ENCODE results near the gene TCERG1L.

TCERG1L gene

DNA sequence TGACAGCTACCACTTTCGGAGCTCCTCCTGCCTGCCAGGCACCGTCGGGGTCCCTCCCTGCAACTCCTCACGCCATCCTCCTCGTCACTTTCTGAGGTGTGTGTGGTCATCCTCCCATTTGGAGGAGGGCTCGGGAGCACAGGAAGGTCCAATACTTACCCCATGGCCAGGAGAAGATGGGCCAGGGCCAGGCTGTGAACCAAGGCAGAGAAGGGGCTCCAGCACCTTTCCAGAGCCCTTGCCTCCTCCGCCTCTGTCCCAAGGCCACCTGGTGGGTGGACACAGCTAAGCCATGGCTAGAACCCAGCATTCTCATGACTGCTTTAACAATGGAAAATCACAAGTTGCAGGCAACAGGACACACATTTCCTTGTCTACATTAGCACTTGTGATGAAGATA, 215.5 kb downstream of the TCERG1L start:
- Histone ChIP-seq H2AK5ac (ENCODE audit: low read length, severe bottlenecking) (no peak overlapping the region), H3K14ac (ENCODE audit: low read length in 2 of 2) (no peak overlapping the region), H2AFZ (ENCODE audit: low read depth, low read length) (no peak overlapping the region), H2BK120ac (ENCODE audit: low read depth, low read length) (no peak overlapping the region), H4K91ac (ENCODE audit: low read length) (no peak overlapping the region), H3K9ac (ENCODE audit: low read length) (no peak overlapping the region), H3K23ac (ENCODE audit: low read length in 2 of 2) (no peak overlapping the region), H3K79me1 (replicated peaks; ENCODE audit: low read length, poor library complexity, severe bottlenecking) (no peaks in the 10 kb centered on the region), H2BK5ac (ENCODE audit: low read depth, low read length, poor library complexity, severe bottlenecking) (no peak overlapping the region), H3K27me3 (ENCODE audit: control insufficient read depth in 1 of 2, insufficient read depth in 1 of 2, low read length in 2 of 2) (no peaks in the 10 kb centered on the region), H3K4me3 (ENCODE audit: insufficient read depth in 1 of 2, low read depth in 1 of 2, low read length in 2 of 2) (no peak overlapping the region), H3K4me2 (ENCODE audit: low read length, poor library complexity, severe bottlenecking) (no peak overlapping the region), H3K4ac (ENCODE audit: low read depth in 1 of 2, low read length in 2 of 2) (no peak overlapping the region), H3K9me3 (ENCODE audit: control insufficient read depth, low read length) (no peaks in the 10 kb centered on the region), H3K4me1 (ENCODE audit: control insufficient read depth, insufficient read depth, low read depth, low read length) (no peaks in the 10 kb centered on the region), H4K8ac (ENCODE audit: low read length) (no peak overlapping the region), H2BK15ac (ENCODE audit: low read depth, poor library complexity, severe bottlenecking) (no peak overlapping the region), H3K18ac (ENCODE audit: low read depth in 1 of 2, low read length in 2 of 2) (no peak overlapping the region), H3K36me3 (ENCODE audit: control insufficient read depth in 1 of 2, insufficient read depth in 2 of 2, low read depth in 1 of 2, low read length in 2 of 2) (no peaks in the 10 kb centered on the region), H2BK12ac (ENCODE audit: low read length in 2 of 2) (no peak overlapping the region), H3K27ac (ENCODE audit: low read length, poor library complexity, severe bottlenecking) (no peak overlapping the region)
- 83% methylated on average over 7 of the region's 7 CpGs for WGBS
- no peak for DNase-seq

- H2BK15ac ChIP-seq (ENCODE audit: low read depth, poor library complexity, severe bottlenecking) = no peak overlapping the region
- no peak overlapping the region for H2AK5ac ChIP-seq (ENCODE audit: low read length, severe bottlenecking)
- H2BK120ac ChIP-seq (ENCODE audit: low read depth, low read length) = no peak overlapping the region
- no peak overlapping the region for H4K8ac ChIP-seq (ENCODE audit: low read length)
- H4K91ac ChIP-seq (ENCODE audit: low read length) = no peak overlapping the region
- no peaks in the 10 kb centered on the region for H3K9me3 ChIP-seq (ENCODE audit: control insufficient read depth, low read length)
- H3K27me3 ChIP-seq (ENCODE audit: control insufficient read depth in 1 of 2, insufficient read depth in 1 of 2, low read length in 2 of 2) = no peaks in the 10 kb centered on the region
- no peaks in the 10 kb centered on the region for H3K79me1 ChIP-seq (replicated peaks; ENCODE audit: low read length, poor library complexity, severe bottlenecking)
- H3K18ac ChIP-seq (ENCODE audit: low read depth in 1 of 2, low read length in 2 of 2) = no peak overlapping the region
- H3K23ac ChIP-seq (ENCODE audit: low read length in 2 of 2) = no peak overlapping the region
- H3K14ac ChIP-seq (ENCODE audit: low read length in 2 of 2) = no peak overlapping the region
- no peaks in the 10 kb centered on the region for H3K4me1 ChIP-seq (ENCODE audit: control insufficient read depth, insufficient read depth, low read depth, low read length)
- no peak overlapping the region for H2AFZ ChIP-seq (ENCODE audit: low read depth, low read length)
- H3K27ac ChIP-seq (ENCODE audit: low read length, poor library complexity, severe bottlenecking) = no peak overlapping the region
- H2BK12ac ChIP-seq (ENCODE audit: low read length in 2 of 2) = no peak overlapping the region
- no peak overlapping the region for H3K9ac ChIP-seq (ENCODE audit: low read length)
- H3K4me3 ChIP-seq (ENCODE audit: insufficient read depth in 1 of 2, low read depth in 1 of 2, low read length in 2 of 2) = no peak overlapping the region
- WGBS = 91% methylated on average over 12 of the region's 12 CpGs
- no peak overlapping the region for H3K4me2 ChIP-seq (ENCODE audit: low read length, poor library complexity, severe bottlenecking)
- H3K4ac ChIP-seq (ENCODE audit: low read depth in 1 of 2, low read length in 2 of 2) = no peak overlapping the region
- H2BK5ac ChIP-seq (ENCODE audit: low read depth, low read length, poor library complexity, severe bottlenecking) = no peak overlapping the region
- no peaks in the 10 kb centered on the region for H3K36me3 ChIP-seq (ENCODE audit: control insufficient read depth in 1 of 2, insufficient read depth in 2 of 2, low read depth in 1 of 2, low read length in 2 of 2)
- no peak for DNase-seq
Observed at GRCh38 chr10:131095313-131095580, 216.3 kb downstream of the TCERG1L start.

DNA sequence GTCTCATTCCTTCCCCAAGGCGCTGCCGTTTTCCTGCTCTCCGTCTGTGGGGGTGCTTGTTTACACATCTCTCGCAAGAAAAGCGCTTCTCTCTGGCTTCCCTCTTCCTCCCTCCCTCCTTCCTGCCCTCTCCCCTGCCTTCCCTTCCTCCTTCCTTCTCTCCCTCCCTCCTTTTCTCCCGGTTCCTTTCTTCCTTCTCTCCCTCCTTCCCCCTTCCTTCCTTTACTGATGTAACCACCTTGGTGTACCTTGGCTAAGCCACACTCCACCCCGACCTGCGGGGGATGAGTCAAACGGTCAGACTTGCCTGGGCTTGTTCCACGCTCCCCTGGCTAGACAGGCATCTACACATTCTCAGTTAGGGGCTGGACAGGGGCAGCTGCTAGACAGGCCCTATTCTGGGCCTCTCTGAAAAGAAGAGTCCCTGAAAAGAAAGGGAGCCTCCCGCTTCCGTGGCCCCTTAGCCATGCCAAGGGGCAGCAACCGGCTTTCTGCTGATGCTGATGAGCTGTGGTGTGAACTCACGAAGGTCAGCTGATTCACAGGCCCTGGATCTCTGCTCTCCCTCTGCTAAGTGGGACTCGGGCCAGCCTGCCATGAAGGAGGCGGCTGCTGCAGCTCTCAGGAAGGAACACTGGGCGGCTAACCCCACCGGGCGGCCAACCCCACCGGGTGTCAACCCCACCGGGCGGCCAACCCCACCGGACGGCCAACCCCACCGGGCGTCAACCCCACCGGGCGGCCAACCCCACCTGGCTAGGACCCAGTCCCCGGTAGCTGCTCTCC, 216.8 kb downstream of the TCERG1L start:
- Histone ChIP-seq H3K4me1 (ENCODE audit: control insufficient read depth, insufficient read depth, low read depth, low read length) (no peaks in the 10 kb centered on the region), H3K23ac (ENCODE audit: low read length in 2 of 2) (no peak overlapping the region), H3K27ac (ENCODE audit: low read length, poor library complexity, severe bottlenecking) (no peak overlapping the region), H3K14ac (ENCODE audit: low read length in 2 of 2) (no peak overlapping the region), H3K9me3 (ENCODE audit: control insufficient read depth, low read length) (no peaks in the 10 kb centered on the region), H2BK15ac (ENCODE audit: low read depth, poor library complexity, severe bottlenecking) (no peak overlapping the region), H2BK5ac (ENCODE audit: low read depth, low read length, poor library complexity, severe bottlenecking) (no peak overlapping the region), H3K79me1 (replicated peaks; ENCODE audit: low read length, poor library complexity, severe bottlenecking) (no peaks in the 10 kb centered on the region), H2BK12ac (ENCODE audit: low read length in 2 of 2) (no peak overlapping the region), H2BK120ac (ENCODE audit: low read depth, low read length) (no peak overlapping the region), H3K27me3 (ENCODE audit: control insufficient read depth in 1 of 2, insufficient read depth in 1 of 2, low read length in 2 of 2) (no peaks in the 10 kb centered on the region), H3K4me2 (ENCODE audit: low read length, poor library complexity, severe bottlenecking) (no peak overlapping the region), H2AK5ac (ENCODE audit: low read length, severe bottlenecking) (no peak overlapping the region), H3K36me3 (ENCODE audit: control insufficient read depth in 1 of 2, insufficient read depth in 2 of 2, low read depth in 1 of 2, low read length in 2 of 2) (no peaks in the 10 kb centered on the region), H4K8ac (ENCODE audit: low read length) (no peak overlapping the region), H3K4me3 (ENCODE audit: insufficient read depth in 1 of 2, low read depth in 1 of 2, low read length in 2 of 2) (no peak overlapping the region), H2AFZ (ENCODE audit: low read depth, low read length) (no peak overlapping the region), H3K18ac (ENCODE audit: low read depth in 1 of 2, low read length in 2 of 2) (no peak overlapping the region), H3K9ac (ENCODE audit: low read length) (peak overlapping the region; percentile 60), H4K91ac (ENCODE audit: low read length) (no peak overlapping the region), H3K4ac (ENCODE audit: low read depth in 1 of 2, low read length in 2 of 2) (no peak overlapping the region)
- no peak for DNase-seq
- WGBS = 67% methylated on average over 29 of the region's 29 CpGs

DNA sequence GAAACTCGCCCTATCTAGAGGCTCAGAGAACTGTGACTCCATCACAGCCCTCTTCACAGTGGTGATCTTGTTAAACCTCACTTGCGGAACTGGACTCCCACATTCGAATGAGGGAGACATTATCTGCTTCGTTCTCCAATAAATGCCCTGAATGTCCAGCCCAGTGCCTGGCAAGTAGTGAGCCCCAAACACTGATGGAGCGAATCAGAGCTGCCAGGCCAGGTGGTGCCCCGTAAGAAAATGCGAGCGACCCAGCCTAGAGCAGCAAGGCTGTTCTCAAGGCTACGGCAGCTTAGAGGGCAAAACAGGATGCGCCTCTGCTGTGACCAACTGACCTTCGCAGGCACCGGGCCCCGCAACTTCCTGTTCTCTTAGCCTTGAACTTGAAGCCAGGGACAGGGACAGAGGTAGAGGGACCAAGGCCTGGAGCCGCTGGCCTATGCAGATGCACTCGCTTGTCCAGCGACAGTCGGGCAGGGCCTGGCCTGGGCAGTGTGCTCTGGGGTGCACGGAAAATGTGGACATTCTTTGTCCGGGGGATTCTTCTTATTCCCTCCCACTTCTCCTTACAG, 217.6 kb downstream of the TCERG1L start:
- H2BK120ac ChIP-seq (ENCODE audit: low read depth, low read length) = no peak overlapping the region
- no peak overlapping the region for H3K9ac ChIP-seq (ENCODE audit: low read length)
- H3K14ac ChIP-seq (ENCODE audit: low read length in 2 of 2) = no peak overlapping the region
- H2AK5ac ChIP-seq (ENCODE audit: low read length, severe bottlenecking) = no peak overlapping the region
- H3K4ac ChIP-seq (ENCODE audit: low read depth in 1 of 2, low read length in 2 of 2) = no peak overlapping the region
- H3K4me1 ChIP-seq (ENCODE audit: control insufficient read depth, insufficient read depth, low read depth, low read length) = no peaks in the 10 kb centered on the region
- no peaks in the 10 kb centered on the region for H3K36me3 ChIP-seq (ENCODE audit: control insufficient read depth in 1 of 2, insufficient read depth in 2 of 2, low read depth in 1 of 2, low read length in 2 of 2)
- 79% methylated on average over 17 of the region's 19 CpGs for WGBS
- H4K91ac ChIP-seq (ENCODE audit: low read length) = no peak overlapping the region
- H3K79me1 ChIP-seq (replicated peaks; ENCODE audit: low read length, poor library complexity, severe bottlenecking) = no peaks in the 10 kb centered on the region
- no peaks in the 10 kb centered on the region for H3K9me3 ChIP-seq (ENCODE audit: control insufficient read depth, low read length)
- DNase-seq = no peak
- no peaks in the 10 kb centered on the region for H3K27me3 ChIP-seq (ENCODE audit: control insufficient read depth in 1 of 2, insufficient read depth in 1 of 2, low read length in 2 of 2)
- H2BK12ac ChIP-seq (ENCODE audit: low read length in 2 of 2) = no peak overlapping the region
- H3K4me2 ChIP-seq (ENCODE audit: low read length, poor library complexity, severe bottlenecking) = no peak overlapping the region
- H3K4me3 ChIP-seq (ENCODE audit: insufficient read depth in 1 of 2, low read depth in 1 of 2, low read length in 2 of 2) = no peak overlapping the region
- H2AFZ ChIP-seq (ENCODE audit: low read depth, low read length) = no peak overlapping the region
- no peak overlapping the region for H3K23ac ChIP-seq (ENCODE audit: low read length in 2 of 2)
- H3K18ac ChIP-seq (ENCODE audit: low read depth in 1 of 2, low read length in 2 of 2) = no peak overlapping the region
- H3K27ac ChIP-seq (ENCODE audit: low read length, poor library complexity, severe bottlenecking) = no peak overlapping the region
- H4K8ac ChIP-seq (ENCODE audit: low read length) = no peak overlapping the region
- no peak overlapping the region for H2BK5ac ChIP-seq (ENCODE audit: low read depth, low read length, poor library complexity, severe bottlenecking)
- no peak overlapping the region for H2BK15ac ChIP-seq (ENCODE audit: low read depth, poor library complexity, severe bottlenecking)

Data from mesenchymal stem cell (in vitro differentiated cells and primary cell).